PC-9 (cell line): ENCODE data around the gene OR51D1.

Source experiments
- CTCF ChIP-seq: fragments of 200-600 bp; sonication (generic); conservative IDR thresholded peaks from 2 replicates; pipeline ENCODE4 v1.6.1; 2017; ENCODE audit warnings: mixed run types, antibody characterized with exemption, mild to moderate bottlenecking, moderate library complexity
- EZH2 ChIP-seq: fragments of 200-600 bp; sonication (generic); IDR thresholded peaks from 2 replicates; pipeline ENCODE4 v1.8.0; 2017; ENCODE audit warnings: antibody characterized with exemption, low read depth

GRCh38 chr11:4645974-4646373 is 8.7 kb downstream of the OR51D1 start:
- TF ChIP-seq CTCF (no peak), EZH2 (no peak)
